ENCODE data around the gene GVQW3. TPM values are rescaled to one million over a fixed set of nuclear protein-coding genes. Genes with fewer than 3 reads are reported as not detected.
"Not testable (repeated sequence)": the region's sequence is repeated elsewhere in the genome, so short reads cannot be mapped to it uniquely, and the experiment has no call there.

GVQW3 gene
- total RNA-seq, 1 experiment from 2014 or later: 1.8 TPM

DNA sequence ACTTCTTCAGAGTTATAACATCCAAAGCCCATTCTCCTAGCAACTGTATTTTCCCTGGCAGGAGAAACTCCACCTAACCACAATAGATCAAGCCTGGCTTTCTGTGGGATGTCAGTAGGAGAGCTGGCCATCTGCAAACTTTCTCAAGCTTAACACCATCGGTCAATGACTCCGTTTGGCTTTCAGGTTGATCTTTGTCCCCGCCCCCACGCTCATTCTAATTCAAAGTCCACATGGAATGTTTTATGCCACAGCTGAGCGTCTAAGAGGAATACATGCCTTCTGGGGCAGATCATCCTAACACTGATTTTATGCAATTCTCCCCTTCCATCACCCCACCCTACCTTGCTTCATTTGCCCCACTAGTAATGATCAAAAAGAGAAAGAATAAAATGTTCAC, 4.8 kb downstream of the GVQW3 start:
- no peak for DNase-seq (ENCODE audit: low spot score)

DNA sequence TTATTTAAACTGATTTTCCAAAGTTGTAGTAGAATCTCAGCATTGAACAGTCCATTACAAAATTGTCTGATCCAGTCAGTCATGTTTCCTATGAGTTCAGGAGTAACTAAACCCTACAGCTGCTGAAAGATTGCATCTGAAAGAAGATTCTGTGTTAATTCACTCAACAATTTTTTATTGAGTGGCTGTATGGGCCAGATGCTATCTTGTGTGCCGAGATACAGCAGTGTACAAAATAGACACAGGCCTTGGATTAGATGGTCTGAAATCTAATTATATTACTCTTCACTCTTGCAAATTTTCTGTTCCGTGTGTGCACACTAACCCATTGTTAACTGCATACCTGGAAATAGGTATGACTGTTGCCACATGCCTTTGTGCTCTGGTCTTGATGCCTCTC, 7.3 kb downstream of the GVQW3 start:
- DNase-seq (ENCODE audit: low spot score): no peak

DNA sequence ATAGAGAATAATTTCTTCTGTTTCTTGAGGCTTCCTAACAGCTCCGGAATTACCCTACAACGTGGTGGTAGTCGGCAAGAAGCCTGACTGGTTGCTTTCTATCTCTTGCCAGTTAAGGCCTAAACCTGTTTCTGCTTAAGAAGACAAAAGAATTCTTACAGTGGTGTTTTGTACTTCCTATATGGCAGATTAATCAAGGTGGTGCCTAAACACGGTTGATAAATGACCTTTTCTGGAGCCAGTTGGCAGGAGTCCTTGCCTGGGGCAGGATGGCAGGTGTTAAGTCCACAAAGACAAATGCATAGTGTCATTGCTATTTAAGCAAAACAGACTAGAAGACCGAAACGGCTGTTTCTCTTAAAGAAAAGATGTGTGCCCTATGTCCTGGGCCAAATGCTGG, 9.9 kb downstream of the GVQW3 start:
- DNase-seq (ENCODE audit: low spot score): no peak

DNA sequence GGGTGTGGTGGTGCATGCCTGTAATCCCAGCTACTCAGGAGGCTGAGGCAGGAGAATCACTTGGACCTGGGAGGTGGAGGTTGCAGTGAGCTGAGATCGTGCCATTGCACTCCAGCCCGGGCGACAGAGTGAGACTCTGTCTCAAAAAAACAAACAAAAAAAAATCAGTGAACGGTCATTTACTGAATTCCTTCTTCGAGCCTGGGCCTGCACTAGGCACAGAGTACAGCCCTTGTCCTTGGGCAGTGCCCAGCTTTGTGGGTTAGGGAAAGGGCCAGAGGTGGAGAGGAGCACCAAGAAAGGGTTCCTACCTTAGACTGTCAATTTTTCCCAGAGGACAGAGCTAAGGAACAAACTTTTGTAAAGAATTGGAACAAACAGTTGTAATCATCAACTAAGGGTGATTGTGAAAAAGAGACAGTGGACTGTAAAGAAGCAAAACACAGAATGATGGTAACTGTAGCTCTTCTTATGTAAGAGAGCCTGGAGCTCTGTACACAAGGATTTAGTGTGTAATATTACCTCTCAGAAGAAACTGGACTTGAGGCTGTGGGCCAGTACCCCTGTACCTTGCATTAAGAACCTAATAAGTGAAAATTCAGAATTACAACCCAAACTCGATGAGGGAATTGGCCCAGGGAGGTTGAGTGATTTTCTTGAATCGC, 10.8 kb downstream of the GVQW3 start:
- no peak for DNase-seq (ENCODE audit: low spot score)

DNA sequence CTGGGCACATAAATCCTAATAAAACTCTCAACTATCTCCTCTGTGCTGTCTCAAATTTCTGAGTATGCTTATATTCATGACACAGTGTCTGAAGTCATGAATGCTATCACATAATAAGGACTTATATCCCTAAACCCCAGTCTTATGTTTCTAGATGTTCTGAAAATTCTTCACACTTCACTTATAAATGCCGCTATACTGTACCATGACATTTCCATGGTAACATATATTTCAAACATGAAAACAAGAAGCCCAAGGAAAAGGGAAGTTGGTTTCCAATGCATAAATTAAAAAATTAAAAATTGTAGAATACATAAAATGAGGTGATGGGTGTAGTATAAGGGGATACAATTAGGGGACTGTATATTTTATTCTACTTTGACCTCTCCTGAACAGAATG, 11.7 kb downstream of the GVQW3 start:
- DNase-seq (ENCODE audit: low spot score): no peak

DNA sequence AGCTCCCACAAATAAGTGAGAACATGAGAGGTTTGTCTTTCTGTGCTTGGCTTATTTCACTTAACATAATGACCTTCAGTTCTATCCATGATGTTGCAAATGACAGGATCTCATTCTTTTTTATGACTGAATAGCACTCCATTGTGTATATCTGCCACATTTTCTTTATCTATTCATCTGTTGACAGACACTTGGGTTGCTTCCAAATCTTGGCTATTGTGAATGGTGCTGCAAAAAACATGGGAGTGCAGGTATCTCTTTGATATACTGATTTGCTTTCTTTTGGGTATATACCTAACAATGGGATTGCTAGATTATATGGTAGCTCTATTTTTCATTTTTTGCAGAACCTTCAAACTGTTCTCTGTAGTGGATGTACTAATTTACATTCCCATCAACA, 13.3 kb downstream of the GVQW3 start:
- no peak for DNase-seq (ENCODE audit: low spot score)

DNA sequence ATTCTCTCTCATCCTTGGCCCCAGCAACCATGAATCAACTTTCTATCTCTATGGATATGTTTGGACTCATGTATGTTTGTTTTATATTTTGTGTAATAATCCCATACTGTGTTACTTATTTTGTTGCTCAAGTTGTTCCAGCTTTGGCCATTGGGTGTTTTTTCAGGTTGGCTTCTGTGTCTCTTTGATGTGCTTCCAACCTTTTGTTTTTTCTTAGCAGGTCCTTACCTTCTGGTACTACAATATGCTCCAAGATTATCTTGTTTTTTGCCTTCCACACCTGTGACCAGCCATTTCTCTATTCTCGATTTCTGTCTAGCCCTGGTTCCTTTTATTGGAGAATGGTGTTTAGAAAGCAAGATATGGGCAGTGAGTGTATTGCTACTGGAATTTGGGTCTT, 14.2 kb downstream of the GVQW3 start:
- no peak for DNase-seq (ENCODE audit: low spot score)

DNA sequence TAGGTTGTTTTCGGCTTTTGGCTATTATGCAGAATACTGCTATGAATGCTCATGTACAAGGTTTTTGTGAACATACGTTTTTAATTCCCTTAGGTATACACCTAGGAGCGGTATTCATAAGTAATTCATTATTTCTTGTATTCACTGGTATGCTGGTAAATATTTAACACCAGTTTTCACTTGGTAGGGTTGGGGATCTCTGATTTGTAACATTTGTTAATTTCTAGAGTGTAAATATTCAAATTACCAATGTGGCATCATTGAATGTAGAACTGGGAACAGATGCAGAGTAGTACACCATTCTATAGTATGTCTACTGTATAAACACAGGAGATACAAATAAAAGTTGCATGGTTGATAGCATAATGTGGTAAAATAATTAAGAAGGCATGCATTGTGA, 16.3 kb downstream of the GVQW3 start:
- no peak for DNase-seq (ENCODE audit: low spot score)

DNA sequence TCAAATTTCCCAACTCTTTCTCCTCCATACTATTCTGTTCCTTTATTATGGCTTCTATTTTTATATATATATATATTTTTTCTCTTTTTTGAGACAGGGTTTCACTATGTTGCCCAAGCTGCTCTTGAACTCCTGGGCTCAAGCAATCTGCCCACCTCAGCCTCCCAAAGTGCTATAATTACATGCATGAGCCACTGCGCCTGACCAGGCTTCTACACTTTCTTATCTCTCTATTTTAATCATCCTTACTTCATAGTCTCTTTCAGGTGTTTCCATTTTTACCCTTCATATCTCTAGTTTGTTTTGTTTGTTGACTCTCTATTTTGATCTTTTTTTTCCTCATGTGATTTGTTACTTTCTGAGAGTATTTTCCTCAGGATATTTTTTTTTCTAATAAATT, 19.8 kb downstream of the GVQW3 start:
- DNase-seq (ENCODE audit: low spot score): no peak

DNA sequence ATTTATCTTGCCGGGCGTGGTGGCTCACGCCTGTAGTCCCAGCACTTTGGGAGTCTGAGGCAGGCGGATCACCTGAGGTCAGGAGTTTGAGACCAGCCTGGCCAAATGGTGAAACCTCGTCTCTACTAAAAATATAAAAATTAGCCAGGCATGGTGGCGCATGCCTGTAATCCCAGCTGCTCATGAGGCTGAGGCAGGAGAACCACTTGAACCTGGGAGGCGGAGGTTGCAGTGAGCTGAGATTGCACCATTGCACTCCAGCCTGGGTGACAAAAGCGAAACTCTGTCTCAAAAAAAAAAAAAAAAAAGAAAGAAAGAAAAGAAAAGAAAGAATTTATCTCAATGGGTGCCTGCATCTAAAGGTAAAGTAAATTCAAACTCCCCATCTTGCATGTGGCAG, 20.4 kb downstream of the GVQW3 start:
- not testable (repeated sequence) for DNase-seq (ENCODE audit: low spot score)

DNA sequence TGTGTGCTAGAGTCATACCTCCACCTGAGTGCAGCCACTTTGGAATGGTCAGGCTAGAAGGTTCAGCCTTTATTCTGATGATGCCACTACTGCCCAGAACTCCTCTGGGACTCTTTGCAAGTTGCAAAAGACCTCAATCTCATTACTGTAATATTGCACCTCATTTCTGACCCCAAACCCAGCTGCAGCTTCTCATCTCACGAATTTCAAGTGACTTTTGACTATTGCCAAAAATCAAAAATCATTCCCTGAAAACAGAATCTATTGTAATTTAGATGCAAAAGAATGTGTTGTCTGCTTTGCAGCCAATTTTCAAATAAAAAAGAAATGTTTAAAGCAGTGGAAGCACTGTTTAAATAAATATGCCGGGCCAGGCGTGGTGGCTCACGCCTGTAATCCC, 25.2 kb downstream of the GVQW3 start:
- no peak for DNase-seq (ENCODE audit: low spot score)

DNA sequence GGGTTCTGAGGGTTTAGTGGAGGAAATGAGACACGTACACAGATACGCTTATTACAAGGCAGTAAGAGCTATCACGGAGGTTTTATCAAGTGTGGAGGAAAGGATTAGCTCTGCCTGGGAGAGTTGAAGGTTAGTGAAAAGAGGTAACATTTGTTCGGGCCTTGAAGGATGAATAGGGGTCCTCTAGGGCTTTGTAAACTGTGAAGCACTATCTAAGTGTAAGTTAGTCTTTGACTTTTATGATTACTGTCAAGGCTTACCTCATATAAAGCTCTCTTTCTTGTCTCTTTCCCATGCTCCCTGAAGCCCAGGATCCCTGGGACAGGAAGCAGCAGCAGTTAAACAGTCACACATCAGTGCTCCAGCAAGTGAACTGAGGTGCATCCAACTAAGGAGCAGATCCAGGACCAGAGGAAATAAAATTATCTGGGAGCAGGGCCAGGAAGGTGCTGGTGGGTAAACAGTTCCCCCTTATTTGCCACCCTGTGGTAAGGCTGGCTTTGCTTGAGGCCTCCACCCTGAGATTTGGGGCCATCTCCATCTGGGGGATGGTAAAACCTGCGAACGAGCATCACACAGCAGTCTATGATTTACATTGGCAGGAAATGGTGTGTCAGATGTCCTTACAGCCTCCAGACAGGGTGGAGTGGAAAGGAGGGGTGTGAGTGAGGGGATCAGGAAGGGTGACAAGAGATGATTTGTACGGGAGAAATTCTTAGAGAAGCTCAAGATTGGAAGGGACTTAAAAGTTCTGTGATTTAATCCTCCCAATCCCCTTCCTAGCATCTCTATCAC, 27.2 kb downstream of the GVQW3 start:
- DNase-seq (ENCODE audit: low spot score): no peak

DNA sequence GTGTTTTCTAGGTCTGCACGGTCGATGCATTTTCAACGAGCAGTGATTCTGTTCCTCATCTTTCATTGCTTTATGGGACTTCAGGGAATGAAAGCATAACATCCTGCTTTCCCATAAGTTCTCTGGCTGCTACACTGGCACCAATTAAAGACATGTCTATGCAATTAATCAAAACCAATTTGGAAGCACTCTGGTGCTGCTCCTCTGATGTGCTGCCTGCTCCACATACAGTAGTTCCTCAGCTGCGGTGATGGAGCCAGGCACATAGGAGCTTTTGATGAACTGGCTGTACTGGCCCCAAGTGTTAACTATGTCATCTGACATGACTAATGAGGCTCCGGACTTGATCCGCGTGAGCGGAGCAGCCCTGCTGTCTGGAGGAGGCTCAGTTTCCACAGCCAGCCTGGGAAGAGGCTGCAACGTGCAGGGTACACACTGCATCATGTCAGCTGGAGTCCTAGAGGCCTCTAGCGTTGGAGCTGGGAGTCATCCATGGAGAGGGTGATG, 29.8 kb downstream of the GVQW3 start:
- no peak for DNase-seq (ENCODE audit: low spot score)

DNA sequence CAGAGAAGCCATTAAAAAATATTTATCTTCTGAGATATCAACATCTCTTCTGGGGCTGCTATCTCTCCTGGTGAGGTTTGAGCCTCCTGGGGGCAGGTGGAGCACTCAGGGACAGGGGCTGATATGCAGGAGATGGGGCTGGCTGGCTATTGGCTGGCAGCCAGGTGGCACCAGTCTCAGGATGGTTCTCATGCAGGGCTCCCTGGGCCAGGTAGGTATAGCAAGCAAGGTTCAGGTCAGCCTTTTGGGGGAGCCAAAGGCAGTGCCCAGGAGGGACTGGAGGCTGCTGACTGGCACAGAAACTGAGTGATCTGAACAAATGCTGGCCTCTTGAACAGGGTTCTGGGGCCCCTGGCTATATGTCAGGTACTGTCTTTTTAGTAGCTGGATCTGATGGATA, 34.0 kb downstream of the GVQW3 start:
- peak; percentile 36 for DNase-seq (ENCODE audit: low spot score)

DNA sequence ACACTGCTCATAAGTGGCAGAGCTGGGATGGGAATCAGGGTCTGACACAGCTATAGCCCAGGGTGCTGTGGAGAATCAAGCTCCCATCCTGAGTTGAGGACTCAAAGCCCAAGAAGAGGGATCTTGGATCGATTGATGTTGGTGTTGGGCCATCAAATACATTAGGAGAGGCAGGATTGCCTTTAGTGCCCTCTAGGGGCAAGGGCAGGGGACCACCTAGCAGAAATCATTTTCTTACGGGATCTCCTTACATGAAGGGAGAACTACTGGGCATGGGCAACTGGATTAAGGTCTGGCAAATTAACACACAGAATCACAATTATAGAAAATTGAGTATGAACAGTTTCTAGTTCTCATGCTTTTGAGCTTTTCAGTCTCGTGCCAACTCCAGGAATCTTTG, 38.8 kb downstream of the GVQW3 start:
- DNase-seq (ENCODE audit: low spot score): peak; percentile 38

DNA sequence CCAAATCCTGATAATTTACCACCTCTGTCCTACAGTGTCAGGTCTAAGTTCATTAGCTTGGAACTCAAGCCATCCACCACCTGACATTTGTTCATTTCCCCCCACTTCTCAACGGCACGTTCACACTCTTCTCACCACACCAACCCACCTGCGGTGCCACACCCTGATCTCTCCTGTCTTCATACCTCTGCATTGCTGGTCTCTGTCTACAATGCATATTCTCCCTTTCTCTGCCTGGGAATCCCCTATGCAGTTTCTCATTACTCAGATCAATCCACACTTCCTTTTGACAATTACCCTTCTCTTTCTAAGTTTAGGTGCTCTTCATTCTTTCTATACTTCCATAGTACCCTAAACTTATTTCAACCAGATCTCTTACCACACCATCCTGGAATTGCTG, 43.3 kb downstream of the GVQW3 start:
- DNase-seq (ENCODE audit: low spot score): no peak

DNA sequence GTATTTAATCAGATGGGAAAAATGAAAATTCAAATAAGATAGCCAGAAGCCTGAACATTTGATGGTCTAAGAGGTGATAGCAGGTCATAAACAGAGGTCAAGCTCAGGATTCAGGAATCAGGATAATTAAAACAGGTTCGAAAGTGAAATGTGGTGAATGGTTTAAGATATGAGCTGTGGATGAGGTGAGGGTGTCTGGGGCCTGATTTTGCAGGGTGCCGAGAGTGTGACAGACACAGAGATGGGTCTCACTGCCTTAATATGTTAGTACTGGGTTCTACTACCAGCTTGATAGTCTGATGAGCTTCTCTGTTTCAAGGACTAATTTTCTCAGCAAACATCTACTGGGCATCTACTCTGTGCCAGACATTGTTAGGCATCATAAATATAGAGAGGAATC, 43.8 kb downstream of the GVQW3 start:
- DNase-seq (ENCODE audit: low spot score): no peak

DNA sequence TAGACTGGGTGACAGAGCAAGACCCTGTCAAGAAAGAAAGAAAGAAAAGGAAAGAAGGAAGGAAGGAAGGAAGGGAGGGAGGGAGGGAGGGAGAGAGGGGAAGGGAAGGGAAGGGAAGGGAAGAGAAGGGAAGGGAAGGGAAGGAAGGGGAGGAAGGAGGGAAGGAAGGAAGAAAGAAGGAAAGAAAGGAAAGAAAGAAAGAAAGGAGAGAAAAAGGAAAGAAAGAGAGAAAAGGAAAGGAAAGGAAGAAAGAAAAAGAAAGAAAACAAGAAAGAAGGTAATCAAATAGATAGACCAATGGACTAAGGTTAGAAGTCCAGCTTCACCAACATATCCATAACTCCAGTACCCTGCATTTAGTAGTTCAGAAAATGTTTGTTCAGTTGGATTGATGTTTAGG, 45.5 kb downstream of the GVQW3 start:
- DNase-seq (ENCODE audit: low spot score): no peak

DNA sequence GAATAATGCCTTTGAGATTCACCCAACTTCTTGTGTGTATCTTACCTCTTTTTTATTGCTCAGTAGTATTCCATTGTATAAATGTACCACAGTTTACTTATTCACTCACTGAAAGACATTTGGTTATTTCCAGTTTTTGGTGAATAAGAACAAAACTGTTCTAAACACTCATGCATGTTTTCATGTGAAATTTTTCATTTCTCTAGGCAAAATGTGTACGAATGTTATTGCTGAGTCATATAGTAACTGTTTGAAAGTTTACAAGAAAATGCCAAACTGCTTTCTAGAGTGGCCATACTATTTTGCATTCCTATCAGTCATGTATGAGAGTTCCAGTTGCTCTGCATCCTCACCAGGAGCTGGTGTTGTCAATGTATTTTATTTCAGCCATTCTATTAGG, 54.9 kb downstream of the GVQW3 start:
- DNase-seq (ENCODE audit: low spot score): no peak

DNA sequence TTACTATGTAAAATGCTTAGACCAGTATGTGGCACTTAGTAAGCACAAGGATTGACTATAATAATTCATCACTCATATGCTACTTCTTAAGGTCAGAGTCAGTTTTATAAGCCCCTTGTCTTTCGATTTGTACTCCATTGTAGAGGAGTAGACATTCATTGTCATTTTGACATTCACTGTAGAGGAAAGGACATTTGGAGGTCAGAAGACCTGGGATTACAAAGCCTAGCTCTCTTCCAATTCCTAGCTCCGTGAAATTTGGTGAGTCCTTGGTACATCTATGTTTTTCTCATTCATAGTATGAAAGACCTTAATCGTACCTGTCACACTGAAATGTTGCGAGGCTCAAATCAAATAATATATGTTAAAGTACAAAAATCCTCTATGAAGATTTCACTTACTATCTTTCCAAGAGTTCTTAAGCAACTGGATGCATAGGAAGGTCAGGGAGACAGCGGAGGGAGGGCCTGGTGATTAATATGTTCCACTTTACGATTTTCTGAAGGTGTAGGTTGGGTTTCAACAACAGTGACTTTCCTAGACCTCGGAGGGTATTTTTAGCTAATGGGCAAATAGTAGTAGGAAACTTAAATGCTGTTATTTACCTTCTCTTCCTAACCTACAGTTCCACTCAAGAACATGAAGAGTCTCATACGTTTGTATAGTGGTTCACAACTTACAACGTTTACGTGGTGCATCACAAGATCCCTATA, 62.3 kb downstream of the GVQW3 start:
- DNase-seq (ENCODE audit: low spot score): no peak

DNA sequence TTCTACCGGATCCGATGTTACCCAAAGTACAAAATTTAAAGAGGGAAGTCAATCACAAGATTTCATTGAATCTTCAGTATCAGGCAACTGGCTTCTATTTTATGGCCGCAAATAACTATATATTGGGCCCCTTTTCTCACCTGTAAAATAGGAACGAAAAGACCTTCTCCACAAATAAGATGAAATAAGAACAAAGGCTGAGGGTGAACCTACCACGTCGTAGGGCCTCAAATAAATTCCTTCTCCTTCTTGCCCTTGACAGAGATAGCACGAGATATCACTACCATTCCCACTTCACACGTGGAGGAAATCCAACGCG, 62.9 kb downstream of the GVQW3 start:
- DNase-seq (ENCODE audit: low spot score): no peak

DNA sequence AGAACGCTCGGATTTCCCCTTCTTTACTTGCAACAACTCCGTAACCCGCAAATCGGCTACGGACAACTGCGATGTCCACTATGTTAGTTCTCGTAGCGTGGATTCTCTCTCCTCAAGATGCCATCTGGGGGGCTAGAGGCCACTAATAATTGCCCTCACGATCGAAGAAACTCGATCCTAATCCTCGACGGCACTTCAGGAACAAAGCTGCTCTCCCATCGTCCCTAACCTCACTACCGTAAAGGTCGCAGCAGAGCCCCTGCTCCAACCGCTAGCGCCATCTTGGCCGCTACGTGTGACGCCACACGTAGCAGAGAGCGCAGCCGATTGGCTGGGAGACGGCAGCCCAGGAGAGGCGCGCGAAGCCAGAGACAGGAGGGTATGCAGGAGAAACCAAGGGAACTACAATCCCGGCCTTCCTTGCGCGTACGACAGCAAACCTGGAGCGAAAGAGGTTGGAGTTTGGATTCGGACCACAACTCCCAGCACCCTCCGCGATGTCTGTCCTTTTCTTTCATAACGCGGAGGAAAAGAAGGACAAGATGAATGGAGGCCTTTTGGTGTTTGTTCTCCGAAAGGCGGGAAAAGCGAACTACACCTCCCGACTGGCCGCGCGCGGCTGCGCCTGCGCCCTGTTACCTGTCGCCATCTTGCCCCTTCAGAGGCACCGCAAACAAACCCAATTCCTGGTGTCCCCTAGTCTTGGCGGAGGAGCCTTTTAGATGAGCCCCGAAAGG, 63.4 kb downstream of the GVQW3 start, which contains the start of gene EMSY:
TSS of gene EMSY (plus strand) at position 635 of the 737 bp plus-strand sequence. CDS start 1,921 bp downstream, outside the sequence.
- DNase-seq (ENCODE audit: low spot score): peak; percentile 99
